SK-N-SH treated with all-trans-retinoic acid at 6 μM for 48 hours (cell line): ENCODE results near the gene KCNG2.

ENCODE experiments used
- ATAC-seq: fragments of 200-7000 bp; cut with Tn5 transposase; 3 replicates; pipeline ENCODE4 v1.9.1; 2020; ENCODE audit warnings: mild to moderate bottlenecking, moderate library complexity
- ARNTL ChIP-seq: fragments of 450-650 bp; formaldehyde crosslinking; IDR thresholded peaks from 2 replicates; pipeline ENCODE4 v1.5.0; 2020; ENCODE audit warnings: low read depth, mild to moderate bottlenecking, moderate library complexity, borderline replicate concordance
- BACH2 ChIP-seq: fragments of 250-450 bp; sonication (Bioruptor Pico); IDR thresholded peaks from 2 replicates; pipeline ENCODE4 v1.9.0; 2021; ENCODE audit warnings: mild to moderate bottlenecking, borderline replicate concordance
- CREB5 ChIP-seq: fragments of 250-450 bp; sonication (Bioruptor Pico); IDR thresholded peaks from 2 replicates; pipeline ENCODE4 v1.5.1; 2020; ENCODE audit warnings: low read depth, mild to moderate bottlenecking, moderate library complexity
- CSDC2 ChIP-seq: fragments of 250-450 bp; sonication (Bioruptor Pico); IDR thresholded peaks from 2 replicates; pipeline ENCODE4 v1.5.0; 2020; ENCODE audit warnings: mild to moderate bottlenecking, moderate library complexity
- ESRRG ChIP-seq: fragments of 250-450 bp; sonication (Bioruptor Pico); IDR thresholded peaks from 2 replicates; pipeline ENCODE4 v1.6.1; 2021; ENCODE audit warnings: mild to moderate bottlenecking
- GLIS3 ChIP-seq: fragments of 250-450 bp; sonication (Bioruptor Pico); IDR thresholded peaks from 2 replicates; pipeline ENCODE4 v1.5.0; 2020; ENCODE audit warnings: mild to moderate bottlenecking, moderate library complexity
- OSR1 ChIP-seq: fragments of 250-450 bp; sonication (Bioruptor Pico); IDR thresholded peaks from 2 replicates; pipeline ENCODE4 v1.8.0; 2022; ENCODE audit warnings: moderate library complexity, mild to moderate bottlenecking, inconsistent platforms
- PATZ1 ChIP-seq: fragments of 250-450 bp; sonication (Bioruptor Pico); IDR thresholded peaks from 2 replicates; pipeline ENCODE4 v1.8.0; 2020; ENCODE audit warnings: mild to moderate bottlenecking, moderate library complexity, borderline replicate concordance
- POU6F1 ChIP-seq: fragments of 250-450 bp; sonication (Bioruptor Pico); IDR thresholded peaks from 2 replicates; pipeline ENCODE4 v1.8.0; 2021; ENCODE audit warnings: low read depth, mild to moderate bottlenecking, moderate library complexity, borderline replicate concordance
- PPARA ChIP-seq: fragments of 250-450 bp; sonication (Bioruptor Pico); IDR thresholded peaks from 2 replicates; pipeline ENCODE4 v1.5.0; 2020; ENCODE audit warnings: mild to moderate bottlenecking, borderline replicate concordance
- SNAI2 ChIP-seq: fragments of 250-450 bp; sonication (Bioruptor Pico); IDR thresholded peaks from 2 replicates; pipeline ENCODE4 v1.5.0; 2020; ENCODE audit warnings: mild to moderate bottlenecking, moderate library complexity
- TCF4 ChIP-seq: fragments of 250-450 bp; sonication (Bioruptor Pico); IDR thresholded peaks from 2 replicates; pipeline ENCODE4 v1.8.0; 2021; ENCODE audit warnings: mild to moderate bottlenecking, moderate library complexity, borderline replicate concordance
- TOX ChIP-seq: fragments of 250-450 bp; sonication (Bioruptor Pico); IDR thresholded peaks from 2 replicates; pipeline ENCODE4 v1.8.0; 2021; ENCODE audit warnings: mild to moderate bottlenecking, moderate library complexity, borderline replicate concordance
- TSHZ2 ChIP-seq: fragments of 250-450 bp; sonication (Bioruptor Pico); IDR thresholded peaks from 2 replicates; pipeline ENCODE4 v1.5.0; 2020; ENCODE audit warnings: mild to moderate bottlenecking, moderate library complexity
- ZFP3 ChIP-seq: fragments of 250-450 bp; sonication (Bioruptor Pico); IDR thresholded peaks from 2 replicates; pipeline ENCODE4 v1.5.0; 2020; ENCODE audit warnings: mild to moderate bottlenecking, moderate library complexity
- ZFP30 ChIP-seq: fragments of 450-650 bp; formaldehyde crosslinking; IDR thresholded peaks from 2 replicates; pipeline ENCODE4 v1.5.0; 2022; ENCODE audit warnings: mild to moderate bottlenecking, moderate library complexity
- ZNF565 ChIP-seq: fragments of 450-650 bp; formaldehyde crosslinking; conservative IDR thresholded peaks from 2 replicates; pipeline ENCODE4 v1.5.0; 2020; ENCODE audit warnings: low read depth, mild to moderate bottlenecking, moderate library complexity
- ZNF70 ChIP-seq: fragments of 450-650 bp; formaldehyde crosslinking; IDR thresholded peaks from 2 replicates; pipeline ENCODE4 v1.5.0; 2020; ENCODE audit warnings: mild to moderate bottlenecking, moderate library complexity

KCNG2 gene

GRCh38 chr18:79857082-79857671, 59.4 kb downstream of the KCNG2 start (continued):
- TF ChIP-seq BACH2 (CRISPR knock-in tag) (no peak), TOX (CRISPR knock-in tag) (no peak), OSR1 (CRISPR knock-in tag) (no peak), SNAI2 (no peak), ZNF565 (CRISPR knock-in tag) (no peak)

- no peak for ATAC-seq
Observed at GRCh38 chr18:79859314-79859713, 61.6 kb downstream of the KCNG2 start.

GRCh38 chr18:79861687-79862086, 63.9 kb downstream of the KCNG2 start:
- no peak for ATAC-seq
- TF ChIP-seq PATZ1 (CRISPR knock-in tag) (no peak), ARNTL (CRISPR knock-in tag) (no peak), CREB5 (CRISPR knock-in tag) (no peak), ZFP3 (CRISPR knock-in tag) (no peak)
- TF ChIP-seq, all 23 proteins: peak for 0

More at GRCh38 chr18:79859314-79859713, 61.6 kb downstream of the KCNG2 start:
- no peak for TF ChIP-seq BACH2 (CRISPR knock-in tag)
- TF ChIP-seq CSDC2 (CRISPR knock-in tag), result no peak
- TF ChIP-seq TSHZ2 (CRISPR knock-in tag), result no peak
- TF ChIP-seq PPARA (CRISPR knock-in tag), result no peak

- no peak for ATAC-seq
- TF ChIP-seq CSDC2 (CRISPR knock-in tag) (no peak), POU6F1 (no peak), ZFP30 (CRISPR knock-in tag) (no peak), ZNF565 (CRISPR knock-in tag) (no peak), ESRRG (CRISPR knock-in tag) (no peak), PATZ1 (CRISPR knock-in tag) (no peak), TCF4 (CRISPR knock-in tag) (no peak), GLIS3 (CRISPR knock-in tag) (no peak), ZNF70 (no peak)
Observed at GRCh38 chr18:79862562-79862961, 64.8 kb downstream of the KCNG2 start.
